ENCODE data around the gene KDR. TPM values are rescaled to one million over a fixed set of nuclear protein-coding genes. Genes with fewer than 3 reads are reported as not detected.

Gene KDR
- polyA plus RNA-seq, 1 of the 3 experiments (the other 2 are of a cell fraction): not detected

GRCh38 chr4:55127521-55127920, 2.1 kb upstream of the KDR start:
- Histone ChIP-seq H3K9me2 (no peaks in the 10 kb centered on the region), H3K9me3 (no peaks in the 10 kb centered on the region), H3K27me3 (ENCODE audit: insufficient read depth) (peaks cover 7% of the 10 kb centered on the region; the same call in 1 of the 2 replicates), H3K4me3 (ENCODE audit: low read depth in 2 of 2, low read length in 1 of 2) (no peak overlapping the region), H3F3A (replicated peaks; ENCODE audit: insufficient read depth) (no peaks in the 10 kb centered on the region), H3K9ac (no peak overlapping the region), H3K4me1 (ENCODE audit: control insufficient read depth in 1 of 2, insufficient read depth in 2 of 2, low read depth in 1 of 2, low read length in 1 of 2) (peaks cover 0 to 8% of the 10 kb centered on the region in 2 experiments; a peak in 2 of 4 replicates), H3K27ac (ENCODE audit: low read depth in 2 of 2, low read length in 1 of 2) (no peak overlapping the region), H3K36me3 (replicated peaks in 1 of 2; ENCODE audit: control insufficient read depth in 1 of 2, insufficient read depth in 2 of 2, low read length in 1 of 2) (no peaks in the 10 kb centered on the region), H3K79me2 (ENCODE audit: insufficient read depth) (no peaks in the 10 kb centered on the region), H2AFZ (ENCODE audit: low read depth) (no peak overlapping the region), H4K20me1 (ENCODE audit: insufficient read depth) (no peaks in the 10 kb centered on the region), H3K4me2 (no peak overlapping the region)
- WGBS (ENCODE audit: low lambda C conversion rate): 51% methylated on average over 4 of the region's 4 CpGs
- CTCF ChIA-PET: no interaction called here
- no peak for DNase-seq
- POLR2A ChIA-PET: no interaction called here
- no peak for TF ChIP-seq NFIC (IDR thresholded peaks at IDR 0.05; ENCODE audit: borderline replicate concordance)
- no peak for TF ChIP-seq TEAD4 (IDR thresholded peaks at IDR 0.05; ENCODE audit: borderline replicate concordance, insufficient read depth)
- no peak for TF ChIP-seq SIN3A (IDR thresholded peaks at IDR 0.05; ENCODE audit: borderline replicate concordance, low read depth, low read length)
- TF ChIP-seq RAD21 (IDR thresholded peaks at IDR 0.05; ENCODE audit: low read length): no peak
- no peak for TF ChIP-seq MEF2A (IDR thresholded peaks at IDR 0.05; ENCODE audit: borderline replicate concordance, low read depth)
- TF ChIP-seq ELF1 (IDR thresholded peaks at IDR 0.05): no peak
- TF ChIP-seq FOXJ3 (CRISPR knock-in tag; IDR thresholded peaks at IDR 0.05): no peak
- no peak for TF ChIP-seq RFX5 (IDR thresholded peaks at IDR 0.05; ENCODE audit: low read length)
- no peak for TF ChIP-seq NRF1 (IDR thresholded peaks at IDR 0.05; ENCODE audit: low read depth, low read length)
- TF ChIP-seq CHD2 (IDR thresholded peaks at IDR 0.05; ENCODE audit: low read length, partially characterized antibody): no peak
- TF ChIP-seq JUND (IDR thresholded peaks at IDR 0.05): no peak
- TF ChIP-seq, protein P1, sequence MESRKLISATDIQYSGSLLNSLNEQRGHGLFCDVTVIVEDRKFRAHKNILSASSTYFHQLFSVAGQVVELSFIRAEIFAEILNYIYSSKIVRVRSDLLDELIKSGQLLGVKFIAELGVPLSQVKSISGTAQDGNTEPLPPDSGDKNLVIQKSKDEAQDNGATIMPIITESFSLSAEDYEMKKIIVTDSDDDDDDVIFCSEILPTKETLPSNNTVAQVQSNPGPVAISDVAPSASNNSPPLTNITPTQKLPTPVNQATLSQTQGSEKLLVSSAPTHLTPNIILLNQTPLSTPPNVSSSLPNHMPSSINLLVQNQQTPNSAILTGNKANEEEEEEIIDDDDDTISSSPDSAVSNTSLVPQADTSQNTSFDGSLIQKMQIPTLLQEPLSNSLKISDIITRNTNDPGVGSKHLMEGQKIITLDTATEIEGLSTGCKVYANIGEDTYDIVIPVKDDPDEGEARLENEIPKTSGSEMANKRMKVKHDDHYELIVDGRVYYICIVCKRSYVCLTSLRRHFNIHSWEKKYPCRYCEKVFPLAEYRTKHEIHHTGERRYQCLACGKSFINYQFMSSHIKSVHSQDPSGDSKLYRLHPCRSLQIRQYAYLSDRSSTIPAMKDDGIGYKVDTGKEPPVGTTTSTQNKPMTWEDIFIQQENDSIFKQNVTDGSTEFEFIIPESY (IDR thresholded peaks at IDR 0.05; ENCODE audit: borderline replicate concordance, low read depth): no peak
- no peak for TF ChIP-seq RCOR1 (IDR thresholded peaks at IDR 0.05; ENCODE audit: low read length)
- TF ChIP-seq, protein P2, sequence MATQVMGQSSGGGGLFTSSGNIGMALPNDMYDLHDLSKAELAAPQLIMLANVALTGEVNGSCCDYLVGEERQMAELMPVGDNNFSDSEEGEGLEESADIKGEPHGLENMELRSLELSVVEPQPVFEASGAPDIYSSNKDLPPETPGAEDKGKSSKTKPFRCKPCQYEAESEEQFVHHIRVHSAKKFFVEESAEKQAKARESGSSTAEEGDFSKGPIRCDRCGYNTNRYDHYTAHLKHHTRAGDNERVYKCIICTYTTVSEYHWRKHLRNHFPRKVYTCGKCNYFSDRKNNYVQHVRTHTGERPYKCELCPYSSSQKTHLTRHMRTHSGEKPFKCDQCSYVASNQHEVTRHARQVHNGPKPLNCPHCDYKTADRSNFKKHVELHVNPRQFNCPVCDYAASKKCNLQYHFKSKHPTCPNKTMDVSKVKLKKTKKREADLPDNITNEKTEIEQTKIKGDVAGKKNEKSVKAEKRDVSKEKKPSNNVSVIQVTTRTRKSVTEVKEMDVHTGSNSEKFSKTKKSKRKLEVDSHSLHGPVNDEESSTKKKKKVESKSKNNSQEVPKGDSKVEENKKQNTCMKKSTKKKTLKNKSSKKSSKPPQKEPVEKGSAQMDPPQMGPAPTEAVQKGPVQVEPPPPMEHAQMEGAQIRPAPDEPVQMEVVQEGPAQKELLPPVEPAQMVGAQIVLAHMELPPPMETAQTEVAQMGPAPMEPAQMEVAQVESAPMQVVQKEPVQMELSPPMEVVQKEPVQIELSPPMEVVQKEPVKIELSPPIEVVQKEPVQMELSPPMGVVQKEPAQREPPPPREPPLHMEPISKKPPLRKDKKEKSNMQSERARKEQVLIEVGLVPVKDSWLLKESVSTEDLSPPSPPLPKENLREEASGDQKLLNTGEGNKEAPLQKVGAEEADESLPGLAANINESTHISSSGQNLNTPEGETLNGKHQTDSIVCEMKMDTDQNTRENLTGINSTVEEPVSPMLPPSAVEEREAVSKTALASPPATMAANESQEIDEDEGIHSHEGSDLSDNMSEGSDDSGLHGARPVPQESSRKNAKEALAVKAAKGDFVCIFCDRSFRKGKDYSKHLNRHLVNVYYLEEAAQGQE (IDR thresholded peaks at IDR 0.05; ENCODE audit: low read depth, low read length): no peak

Data from SK-N-SH (cell line).